HAP-1 (cell line): ENCODE results near the gene UROD.

Source experiments
- DNase-seq, 2 experiments: peaks; one replicate each; pipeline ENCODE4 v3.0.0-alpha.2; 2016 to 2020; ENCODE audit warnings: low spot score in 2 of 2
- H3K27me3 ChIP-seq: fragments of 250-450 bp; sonication (Bioruptor Pico); 2 replicates; pipeline ENCODE4 v1.5.1; 2020; ENCODE audit warnings: low read depth, mild to moderate bottlenecking, moderate library complexity
- H3K36me3 ChIP-seq: fragments of 250-450 bp; sonication (Bioruptor Pico); replicated peaks from 2 replicates; pipeline ENCODE4 v1.5.1; 2020; ENCODE audit warnings: mild to moderate bottlenecking
- H3K4me1 ChIP-seq: fragments of 250-450 bp; sonication (Bioruptor Pico); 2 replicates; pipeline ENCODE4 v1.5.1; 2020; ENCODE audit warnings: mild to moderate bottlenecking
- H3K4me3 ChIP-seq: fragments of 250-450 bp; sonication (Bioruptor Pico); 2 replicates; pipeline ENCODE4 v1.5.1; 2020; ENCODE audit warnings: mild to moderate bottlenecking, moderate library complexity
- H3K9me3 ChIP-seq: fragments of 250-450 bp; sonication (Bioruptor Pico); 2 replicates; pipeline ENCODE4 v1.5.1; 2020; ENCODE audit warnings: mild to moderate bottlenecking, moderate library complexity
- in situ Hi-C: fragments of 300-500 bp; cut with MboI; formaldehyde crosslinking; loops from 3 replicates; pipeline ENCODE4 v1.14.3; 2020; ENCODE audit warnings: low sequenced_read_pairs, inconsistent platforms, mixed read lengths

The UROD gene

GRCh38 chr1:45012639-45013278 is 705 bp downstream of the UROD start:
- Histone ChIP-seq H3K4me1 (peaks cover 11% of the 10 kb centered on the region), H3K4me3 (peak overlapping the region; percentile 56), H3K36me3 (peaks cover 11% of the 10 kb centered on the region), H3K9me3 (no peaks in the 10 kb centered on the region), H3K27me3 (no peaks in the 10 kb centered on the region)
- DNase-seq, result peak; percentile 64 to 78
- in situ Hi-C loops, result loop anchor here (5.0 to 10.0 kb wide), 4 partner anchors 175 to 562 kb away; partner anchors contain the start of gene TESK2

- no peaks in the 10 kb centered on the region for H3K27me3 ChIP-seq
- peaks cover 11% of the 10 kb centered on the region for H3K36me3 ChIP-seq
- in situ Hi-C loops, result loop anchor here (5.0 to 10.0 kb wide), 4 partner anchors 176 to 561 kb away; partner anchors contain the start of gene TESK2
- no peak for DNase-seq
- no peaks in the 10 kb centered on the region for H3K9me3 ChIP-seq
- H3K4me3 ChIP-seq, result no peak overlapping the region
- H3K4me1 ChIP-seq, result peaks cover 11% of the 10 kb centered on the region
Observed at GRCh38 chr1:45013551-45014209, 1.6 kb downstream of the UROD start.

DNA sequence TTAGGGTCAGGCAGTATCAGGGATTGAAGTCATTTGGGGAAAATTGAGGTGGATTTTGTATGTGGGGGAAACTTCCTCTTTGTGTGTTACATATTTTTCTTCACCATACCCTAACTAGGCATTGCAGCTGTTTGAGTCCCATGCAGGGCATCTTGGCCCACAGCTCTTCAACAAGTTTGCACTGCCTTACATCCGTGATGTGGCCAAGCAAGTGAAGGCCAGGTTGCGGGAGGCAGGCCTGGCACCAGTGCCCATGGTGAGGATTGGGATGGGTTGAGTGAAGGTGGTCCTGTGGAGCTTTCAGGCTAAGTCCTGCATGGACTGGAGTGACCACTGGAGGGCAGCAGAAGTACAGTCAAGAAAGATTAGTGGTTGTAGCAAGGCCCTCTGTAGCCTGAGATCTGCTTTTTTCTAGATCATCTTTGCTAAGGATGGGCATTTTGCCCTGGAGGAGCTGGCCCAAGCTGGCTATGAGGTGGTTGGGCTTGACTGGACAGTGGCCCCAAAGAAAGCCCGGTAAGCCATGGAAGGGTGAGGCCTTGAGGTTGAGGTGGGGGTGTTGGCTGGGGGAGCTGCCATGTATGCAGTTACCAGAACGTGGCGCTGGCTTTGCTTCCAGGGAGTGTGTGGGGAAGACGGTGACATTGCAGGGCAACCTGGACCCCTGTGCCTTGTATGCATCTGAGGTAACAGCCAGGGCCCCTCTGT is 2.4 kb downstream of the UROD start:
- in situ Hi-C loops, result loop anchor here (5.0 to 10.0 kb wide), 4 partner anchors 177 to 560 kb away; partner anchors contain the start of gene TESK2
- DNase-seq, result peak; percentile 70 to 90

DNA sequence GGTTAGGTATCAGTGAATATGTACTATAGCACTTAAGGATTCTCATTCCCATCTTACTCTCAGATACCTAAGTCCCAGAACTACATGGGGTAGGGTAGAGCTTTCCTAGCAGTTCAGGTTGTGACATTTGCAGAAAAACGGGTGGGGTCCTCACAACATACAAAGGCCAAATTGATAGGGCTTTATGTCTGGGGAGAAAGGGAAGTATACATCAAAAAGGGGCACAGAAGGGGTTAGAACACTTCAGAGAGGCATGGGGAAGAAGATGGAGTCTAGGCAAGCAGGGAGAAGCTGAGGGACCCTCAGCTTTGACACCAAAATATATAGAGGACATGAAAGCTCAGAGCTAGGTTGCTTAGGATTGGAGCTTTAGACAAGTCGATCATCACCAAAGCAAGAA is 3.6 kb downstream of the UROD start:
- in situ Hi-C loops, result loop anchor here (10.0 kb wide), 1 partner anchor 559 kb away; no protein-coding TSS in a partner anchor
- H3K4me3 ChIP-seq, result no peak overlapping the region
- DNase-seq, result no peak
- no peaks in the 10 kb centered on the region for H3K27me3 ChIP-seq
- H3K4me1 ChIP-seq, result peaks cover 8% of the 10 kb centered on the region
- no peaks in the 10 kb centered on the region for H3K9me3 ChIP-seq
- H3K36me3 ChIP-seq, result peaks cover 11% of the 10 kb centered on the region

More for the DNA sequence above, 2.4 kb downstream of the UROD start:
- H3K36me3 ChIP-seq, result peaks cover 11% of the 10 kb centered on the region
- no peaks in the 10 kb centered on the region for H3K9me3 ChIP-seq
- H3K4me1 ChIP-seq, result peaks cover 11% of the 10 kb centered on the region
- no peak overlapping the region for H3K4me3 ChIP-seq
- no peaks in the 10 kb centered on the region for H3K27me3 ChIP-seq

- H3K9me3 ChIP-seq, result no peaks in the 10 kb centered on the region
- in situ Hi-C loops, result loop anchor here (10.0 kb wide), 1 partner anchor 559 kb away; no protein-coding TSS in a partner anchor
Observed at GRCh38 chr1:45016090-45016697, 4.1 kb downstream of the UROD start.

DNA sequence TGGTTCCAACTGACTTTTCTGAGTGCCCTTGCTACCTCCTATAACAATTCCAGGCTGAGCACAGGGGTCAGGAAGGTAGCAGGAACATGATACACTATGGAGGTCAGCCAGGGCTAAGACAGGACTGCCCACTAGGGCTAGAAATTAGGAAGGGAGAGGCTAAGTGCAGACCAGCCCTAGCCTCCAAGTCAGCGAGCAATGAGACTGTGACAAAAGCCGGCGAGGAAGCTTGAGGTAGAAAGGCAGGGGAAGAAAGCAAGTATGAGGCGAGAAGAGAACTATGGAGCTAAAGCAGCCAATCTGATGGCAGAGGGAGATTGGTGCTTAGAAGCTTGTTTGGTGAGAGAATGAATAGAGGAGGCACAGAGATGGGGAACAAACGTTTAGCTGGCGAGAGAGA is 4.7 kb downstream of the UROD start:
- peaks cover 3% of the 10 kb centered on the region for H3K4me1 ChIP-seq
- no peak overlapping the region for H3K4me3 ChIP-seq
- H3K9me3 ChIP-seq, result no peaks in the 10 kb centered on the region
- in situ Hi-C loops, result loop anchor here (10.0 kb wide), 1 partner anchor 558 kb away; no protein-coding TSS in a partner anchor
- DNase-seq, result no peak
- peaks cover 11% of the 10 kb centered on the region for H3K36me3 ChIP-seq
- H3K27me3 ChIP-seq, result no peaks in the 10 kb centered on the region

More at GRCh38 chr1:45016090-45016697, 4.1 kb downstream of the UROD start:
- DNase-seq, result no peak
- H3K4me3 ChIP-seq, result no peak overlapping the region
- H3K36me3 ChIP-seq, result peaks cover 11% of the 10 kb centered on the region
- H3K4me1 ChIP-seq, result peaks cover 8% of the 10 kb centered on the region
- no peaks in the 10 kb centered on the region for H3K27me3 ChIP-seq

DNA sequence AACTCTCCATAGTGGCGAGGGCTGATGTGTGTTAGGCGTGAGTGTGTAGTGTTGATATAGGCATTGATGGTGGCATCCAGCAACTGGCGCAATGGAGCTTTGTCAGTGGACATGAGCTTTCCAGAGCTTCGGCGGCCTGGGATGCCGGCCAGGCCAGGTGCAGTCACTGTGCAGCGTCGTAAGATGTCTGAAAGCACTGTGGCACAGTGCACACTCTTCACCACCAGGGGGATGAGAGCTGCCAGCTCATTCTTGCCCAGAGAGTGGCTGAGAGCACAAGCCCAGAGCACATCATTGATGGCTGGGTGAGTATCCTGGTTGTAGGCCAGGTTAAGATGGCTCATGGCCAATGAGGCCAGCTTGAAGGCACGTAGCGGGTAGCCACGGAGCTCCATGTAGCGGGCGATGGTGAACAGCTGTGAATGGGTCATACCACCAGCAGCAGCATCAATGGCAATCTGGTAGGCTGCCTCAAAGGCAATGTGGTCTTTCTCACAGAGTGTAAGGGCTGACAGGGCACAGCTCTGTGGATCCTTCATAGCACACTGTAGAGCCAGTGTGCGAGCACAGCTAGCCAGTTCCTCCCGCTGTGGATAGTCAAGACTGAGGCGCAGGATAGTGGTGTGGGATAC is 6.7 kb downstream of the UROD start:
- in situ Hi-C loops, result loop anchor here (10.0 kb wide), 1 partner anchor 556 kb away; no protein-coding TSS in a partner anchor
- DNase-seq, result peak; percentile 51 to 75
- H3K4me3 ChIP-seq, result no peak overlapping the region
- peaks cover 11% of the 10 kb centered on the region for H3K36me3 ChIP-seq
- no peaks in the 10 kb centered on the region for H3K4me1 ChIP-seq
- no peaks in the 10 kb centered on the region for H3K9me3 ChIP-seq
- H3K27me3 ChIP-seq, result no peaks in the 10 kb centered on the region

- Histone ChIP-seq H3K36me3 (no peaks in the 10 kb centered on the region), H3K4me3 (no peak overlapping the region), H3K4me1 (no peaks in the 10 kb centered on the region), H3K9me3 (no peaks in the 10 kb centered on the region), H3K27me3 (peaks cover 4% of the 10 kb centered on the region; the same call in 1 of the 2 replicates)
- no peak for DNase-seq
- in situ Hi-C loops, result no loop called here
Observed at GRCh38 chr1:45023663-45024062, 11.6 kb downstream of the UROD start.

GRCh38 chr1:45026446-45026845 is 14.4 kb downstream of the UROD start:
- no peaks in the 10 kb centered on the region for H3K4me1 ChIP-seq
- peaks cover 4% of the 10 kb centered on the region; the same call in 1 of the 2 replicates for H3K27me3 ChIP-seq
- no peak overlapping the region for H3K4me3 ChIP-seq
- no peaks in the 10 kb centered on the region for H3K9me3 ChIP-seq
- no peak for DNase-seq
- in situ Hi-C loops, result no loop called here
- H3K36me3 ChIP-seq, result no peaks in the 10 kb centered on the region

DNA sequence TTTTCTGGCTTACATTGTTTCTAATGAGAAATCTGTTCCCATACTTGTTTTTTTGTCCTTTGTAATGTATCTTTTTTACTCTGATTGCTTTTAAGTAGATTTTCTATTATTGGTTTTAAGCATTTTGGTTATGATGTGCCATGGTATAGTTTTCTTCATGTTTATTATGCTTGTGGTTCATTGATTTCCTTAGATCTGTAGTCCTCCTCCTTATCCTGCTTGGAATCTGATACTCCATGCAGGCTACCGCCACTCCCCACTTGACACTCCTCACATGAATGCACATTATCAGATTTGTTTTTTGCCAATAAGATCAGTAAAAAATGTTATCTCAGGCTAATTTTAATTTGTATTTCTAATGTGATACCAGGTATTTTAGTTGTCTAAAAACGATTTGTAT is 20.8 kb downstream of the UROD start:
- Histone ChIP-seq H3K4me3 (no peak overlapping the region), H3K36me3 (no peaks in the 10 kb centered on the region), H3K27me3 (no peaks in the 10 kb centered on the region), H3K9me3 (no peaks in the 10 kb centered on the region), H3K4me1 (no peaks in the 10 kb centered on the region)
- in situ Hi-C loops, result no loop called here
- DNase-seq, result no peak

GRCh38 chr1:45033356-45033755 is 21.3 kb downstream of the UROD start:
- Histone ChIP-seq H3K36me3 (no peaks in the 10 kb centered on the region), H3K27me3 (no peaks in the 10 kb centered on the region), H3K4me3 (no peak overlapping the region), H3K9me3 (no peaks in the 10 kb centered on the region), H3K4me1 (no peaks in the 10 kb centered on the region)
- DNase-seq, result no peak
- in situ Hi-C loops, result no loop called here

- in situ Hi-C loops, result no loop called here
- no peaks in the 10 kb centered on the region for H3K36me3 ChIP-seq
- no peak overlapping the region for H3K4me3 ChIP-seq
- H3K4me1 ChIP-seq, result no peaks in the 10 kb centered on the region
- no peaks in the 10 kb centered on the region for H3K9me3 ChIP-seq
- H3K27me3 ChIP-seq, result no peaks in the 10 kb centered on the region
- no peak for DNase-seq
Observed at GRCh38 chr1:45035631-45036301, 23.7 kb downstream of the UROD start.

- Histone ChIP-seq H3K4me3 (no peak overlapping the region), H3K9me3 (no peaks in the 10 kb centered on the region), H3K4me1 (no peaks in the 10 kb centered on the region), H3K27me3 (no peaks in the 10 kb centered on the region), H3K36me3 (no peaks in the 10 kb centered on the region)
- no peak for DNase-seq
- in situ Hi-C loops, result no loop called here
Observed at GRCh38 chr1:45037456-45037855, 25.4 kb downstream of the UROD start.
